GM18951 (cell line): ENCODE results near the gene KCNK2.

Experiments
- POLR2A ChIP-seq: IDR thresholded peaks from 4 replicates; pipeline ENCODE4 v1.6.1; 2011; ENCODE audit warnings: mild to moderate bottlenecking; ENCODE audit not compliant: insufficient read length, insufficient read depth; ENCODE audit errors: extremely low read depth
- in situ Hi-C: fragments of 300-500 bp; cut with MboI; formaldehyde crosslinking; loops from one replicate; pipeline ENCODE4 v1.12.0; 2022; ENCODE audit warnings: low sequenced_read_pairs, mixed read lengths, inconsistent platforms; ENCODE audit not compliant: unreplicated experiment

The KCNK2 gene

DNA sequence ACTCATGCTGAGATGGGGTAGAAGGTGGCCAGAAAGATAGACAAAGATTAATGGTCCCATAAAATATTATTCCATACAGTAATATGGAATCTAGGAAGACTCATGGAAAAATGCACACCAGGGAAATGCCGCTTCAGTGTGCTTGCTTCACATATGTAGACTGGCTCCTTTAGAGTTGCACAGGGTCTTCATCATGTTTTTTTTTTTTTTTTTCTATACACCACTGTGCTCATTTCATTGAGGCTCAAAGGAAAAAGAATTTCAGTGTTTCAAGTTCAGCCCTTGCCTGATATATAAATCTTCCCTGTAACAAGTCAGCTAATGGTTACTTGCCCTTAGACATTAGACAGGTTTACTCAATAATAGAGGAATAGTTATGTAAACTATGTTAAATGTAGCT, 33.2 kb downstream of the KCNK2 start:
- TF ChIP-seq POLR2A: no peak
- in situ Hi-C loops: no loop called here

- TF ChIP-seq POLR2A: no peak
- in situ Hi-C loops: no loop called here
Observed at GRCh38 chr1:215118081-215118480, 35.5 kb downstream of the KCNK2 start.

- no peak for TF ChIP-seq POLR2A
- in situ Hi-C loops: no loop called here
Observed at GRCh38 chr1:215119056-215119455, 36.5 kb downstream of the KCNK2 start.

GRCh38 chr1:215119719-215120365, 37.3 kb downstream of the KCNK2 start:
- in situ Hi-C loops: no loop called here
- no peak for TF ChIP-seq POLR2A

DNA sequence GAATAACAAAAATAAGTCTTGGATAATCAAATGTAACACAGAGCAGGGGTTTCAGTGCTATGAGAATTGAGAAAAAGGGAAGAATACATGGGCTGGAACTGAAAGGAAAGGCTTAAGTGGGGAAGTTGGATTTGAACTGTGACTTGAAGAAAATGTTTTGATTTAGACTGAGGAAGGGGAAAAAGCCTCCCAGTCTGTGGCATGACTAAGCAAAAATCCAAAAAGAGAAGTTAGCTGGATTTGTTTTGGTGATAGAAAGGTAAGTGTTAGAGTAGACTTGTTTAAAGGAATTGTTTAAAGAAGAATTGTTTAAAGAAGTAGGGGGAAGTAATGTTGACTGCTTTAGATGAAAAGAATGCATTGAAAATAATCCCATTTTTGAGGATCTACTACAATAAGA, 46.0 kb downstream of the KCNK2 start:
- no peak for TF ChIP-seq POLR2A
- in situ Hi-C loops: no loop called here

DNA sequence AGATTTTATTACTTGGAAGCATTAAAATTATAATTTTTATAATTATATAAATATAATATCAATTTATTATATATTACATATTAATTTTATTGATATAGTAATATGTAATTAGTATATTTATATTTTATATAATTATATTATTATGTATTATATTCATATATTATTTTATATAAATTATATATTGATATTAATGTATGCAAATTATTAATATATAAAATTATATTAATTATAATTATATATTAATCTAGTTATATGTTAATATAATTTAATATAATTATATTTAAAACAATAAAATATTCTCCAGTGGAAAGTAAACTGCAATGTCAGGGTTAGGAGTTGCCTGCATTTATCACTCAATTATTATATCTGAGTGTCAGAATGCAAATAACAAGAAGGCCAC, 48.8 kb downstream of the KCNK2 start:
- no peak for TF ChIP-seq POLR2A
- in situ Hi-C loops: no loop called here

DNA sequence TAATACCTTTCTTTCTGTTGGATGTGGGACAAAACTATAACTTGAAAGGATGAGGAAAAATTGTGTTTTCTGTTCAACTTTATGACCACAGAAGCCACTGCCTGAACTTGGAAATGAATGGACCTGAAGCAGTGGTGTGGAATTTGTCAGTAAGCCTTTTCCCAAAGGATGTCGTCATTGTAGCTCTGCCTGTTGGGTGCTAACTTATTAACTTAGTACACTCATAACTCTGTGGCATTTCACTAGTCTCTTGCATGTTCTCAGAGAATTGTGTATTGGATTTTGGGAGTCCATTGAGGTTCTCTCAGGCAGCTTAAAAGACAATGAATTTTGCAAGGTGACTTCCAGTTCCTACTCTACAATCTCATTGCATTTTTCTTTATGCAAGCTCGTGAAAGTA, 49.6 kb downstream of the KCNK2 start:
- in situ Hi-C loops: no loop called here

DNA sequence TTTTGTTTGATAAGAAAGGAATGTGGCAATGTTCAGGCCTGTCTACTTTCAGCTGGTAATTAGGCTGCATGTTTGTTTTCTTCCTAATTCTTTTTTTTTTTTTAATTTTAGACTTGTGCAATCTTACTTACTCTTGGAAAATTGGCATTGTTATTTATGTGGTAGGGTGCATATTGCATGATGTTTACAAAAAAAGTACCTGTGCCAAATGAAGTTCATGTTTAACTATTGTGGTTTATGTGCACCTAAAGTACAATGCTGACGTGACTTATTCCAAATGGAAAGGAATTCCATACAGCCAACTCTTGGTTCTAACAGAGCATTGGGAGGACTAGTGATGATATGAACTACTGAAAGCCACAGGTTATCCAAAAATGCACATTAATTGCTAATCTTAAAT, 51.0 kb downstream of the KCNK2 start:
- in situ Hi-C loops: no loop called here
- no peak for TF ChIP-seq POLR2A

More for the DNA sequence above, 49.6 kb downstream of the KCNK2 start:
- no peak for TF ChIP-seq POLR2A

GRCh38 chr1:215137985-215138384, 55.4 kb downstream of the KCNK2 start:
- in situ Hi-C loops: no loop called here

GRCh38 chr1:215140135-215140534, 57.6 kb downstream of the KCNK2 start:
- in situ Hi-C loops: no loop called here
- no peak for TF ChIP-seq POLR2A

More at GRCh38 chr1:215137985-215138384, 55.4 kb downstream of the KCNK2 start:
- TF ChIP-seq POLR2A: no peak

- TF ChIP-seq POLR2A: no peak
- in situ Hi-C loops: no loop called here
Observed at GRCh38 chr1:215141460-215141859, 58.9 kb downstream of the KCNK2 start.

- in situ Hi-C loops: no loop called here
- TF ChIP-seq POLR2A: no peak
Observed at GRCh38 chr1:215143497-215143896, 61.0 kb downstream of the KCNK2 start.

DNA sequence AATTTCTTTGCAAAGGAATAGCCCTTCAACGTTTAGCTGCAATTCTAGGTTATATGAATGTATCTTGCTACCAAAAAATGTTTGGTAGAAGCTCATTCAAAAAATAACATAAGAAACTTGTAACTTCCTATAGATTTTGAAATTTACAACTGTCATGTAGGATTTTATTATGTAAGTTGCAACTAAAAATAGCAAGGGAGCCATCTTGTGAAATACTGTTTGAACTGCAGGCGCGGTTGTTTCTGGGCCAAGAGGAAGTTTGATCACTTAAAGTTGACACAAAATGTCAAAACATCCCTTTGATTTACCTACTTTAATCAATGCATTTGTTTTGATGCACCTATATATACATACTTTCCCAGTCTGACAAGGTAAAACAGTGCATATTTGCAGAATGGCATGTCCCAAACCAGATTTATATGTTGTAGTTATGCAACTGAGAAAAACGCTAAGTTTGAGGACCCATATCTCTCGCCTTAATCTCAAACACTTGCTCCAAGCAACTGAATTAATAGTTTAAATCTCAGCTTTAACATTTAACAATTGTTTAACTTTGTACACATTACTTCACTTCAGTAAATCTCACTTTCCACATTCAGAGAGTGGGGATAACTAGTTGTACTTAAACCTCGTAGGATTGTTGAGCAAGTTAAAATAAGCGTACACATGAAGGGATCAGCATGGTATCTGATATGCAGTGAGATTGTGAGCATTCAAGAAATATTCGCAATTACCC, 63.9 kb downstream of the KCNK2 start:
- no peak for TF ChIP-seq POLR2A
- in situ Hi-C loops: no loop called here

DNA sequence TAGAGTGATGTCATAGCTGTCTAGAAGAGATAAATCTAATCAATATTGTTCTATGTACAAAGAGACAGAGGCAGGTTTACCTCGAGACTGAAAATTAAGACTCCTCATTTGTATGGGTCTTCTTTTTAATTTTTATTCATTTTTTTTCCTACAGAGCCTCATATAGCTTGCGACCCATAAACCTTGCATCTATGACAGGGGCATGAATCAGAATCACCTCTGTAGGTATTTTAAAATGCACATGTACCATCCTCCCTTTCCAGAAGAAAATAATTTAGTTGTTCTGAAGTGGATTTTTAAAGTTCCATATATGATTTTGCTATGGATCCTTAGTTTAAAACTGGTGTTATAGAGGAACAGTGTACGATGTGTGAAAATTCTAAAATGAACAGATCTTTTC, 64.5 kb downstream of the KCNK2 start:
- in situ Hi-C loops: no loop called here
- TF ChIP-seq POLR2A: no peak
